ENCODE results near the gene FUS. TPM values are rescaled to one million over a fixed set of nuclear protein-coding genes. Genes with fewer than 3 reads are reported as not detected.

Gene FUS
- total RNA-seq, 1 experiment from 2014 or later = 522 TPM

GRCh38 chr16:31188450-31189411 lies 8.8 kb downstream of the FUS start (continued):
- TF ChIP-seq CTCF (IDR thresholded peaks at IDR 0.05 in 2 of 3, conservative IDR thresholded peaks at IDR 0.05 in 1 of 3; ENCODE audit: borderline replicate concordance in 1 of 3, insufficient read depth in 1 of 3, low read depth in 2 of 3, low read length in 2 of 3) (no peak), ZFX (IDR thresholded peaks at IDR 0.05) (no peak), MAX (IDR thresholded peaks at IDR 0.05) (no peak)

- H3K4me3 ChIP-seq (replicated peaks in 1 of 2; ENCODE audit: low read depth in 1 of 2, low read length in 2 of 2) = no peak overlapping the region
- peaks cover 87% of the 10 kb centered on the region for H4K20me1 ChIP-seq (ENCODE audit: insufficient read depth)
- peaks cover 90 to 98% of the 10 kb centered on the region in 2 experiments for H3K36me3 ChIP-seq (ENCODE audit: control insufficient read depth in 1 of 2, insufficient read depth in 2 of 2, low read length in 2 of 2)
- POLR2A ChIA-PET = interaction anchor here (2.3 kb wide), 1 partner anchor 9 kb away, joined by 11 read pairs; the partner anchor contains the start of gene FUS
- no peaks in the 10 kb centered on the region for H3K27me3 ChIP-seq (ENCODE audit: insufficient read depth, low read length)
- no peak for DNase-seq (ENCODE audit: low read depth, low spot score)
- no peaks in the 10 kb centered on the region for H3K4me1 ChIP-seq (ENCODE audit: control insufficient read depth in 1 of 2, insufficient read depth in 2 of 2, low read length in 2 of 2)
- H2AFZ ChIP-seq (ENCODE audit: low read depth, low read length, poor library complexity, severe bottlenecking) = no peak overlapping the region
- RAD21 ChIA-PET (ENCODE audit: low non-redundant PET in 1 of 2, low total read pairs in 2 of 2, uncharacterized antibody in 2 of 2, unreplicated experiment in 2 of 2) = no interaction called here
- no peaks in the 10 kb centered on the region for H3K9me2 ChIP-seq (ENCODE audit: insufficient read depth)
- BruUV-seq (replicated peaks) = no TSS peak
- H3K4me2 ChIP-seq (ENCODE audit: low read length) = no peak overlapping the region
- H3K9ac ChIP-seq (ENCODE audit: low read length) = no peak overlapping the region
- H3K9me3 ChIP-seq (ENCODE audit: control insufficient read depth in 1 of 2, insufficient read depth in 1 of 2, low read depth in 1 of 2, low read length in 2 of 2) = no peaks in the 10 kb centered on the region
- H3K79me2 ChIP-seq (ENCODE audit: insufficient read depth, low read length) = peaks cover 100% of the 10 kb centered on the region
- CTCF ChIA-PET = no interaction called here
- no peak for ATAC-seq
- intact Hi-C loops (cut with micrococcal nuclease) = no loop called here
- no peak overlapping the region for H3K27ac ChIP-seq (ENCODE audit: low read depth, low read length)
- TF ChIP-seq JUND (IDR thresholded peaks at IDR 0.05) (no peak), ZBTB33 (IDR thresholded peaks at IDR 0.05; ENCODE audit: extremely low read depth, insufficient replicate concordance, low read length) (no peak), ATF3 (IDR thresholded peaks at IDR 0.05) (no peak), MAX (IDR thresholded peaks at IDR 0.05) (no peak), CEBPB (IDR thresholded peaks at IDR 0.05; ENCODE audit: low read depth) (no peak), RAD21 (IDR thresholded peaks at IDR 0.05; ENCODE audit: low read depth) (no peak), REST (IDR thresholded peaks at IDR 0.05; ENCODE audit: low read depth) (no peak), SRF (IDR thresholded peaks at IDR 0.05; ENCODE audit: low read depth) (no peak), SIN3A (IDR thresholded peaks at IDR 0.05; ENCODE audit: low read depth) (no peak), POLR2AphosphoS5 (IDR thresholded peaks at IDR 0.05; ENCODE audit: low read depth, low read length) (no peak)
These were observed 9.5 kb downstream of the FUS start for GRCh38 chr16:31189412-31189778.
